ENCODE data around the gene KMT2B. TPM values are rescaled to one million over a fixed set of nuclear protein-coding genes. Genes with fewer than 3 reads are reported as not detected.

The KMT2B gene
- total RNA-seq, 1 donor from 2014 or later, result 25.5 TPM

- intact Hi-C loops (cut with DNase I), result loop anchor here (1.0 to 2.0 kb wide), 2 partner anchors 22 to 243 kb away; partner anchors contain the start of gene LRFN3
- no peaks in the 10 kb centered on the region for H3K36me3 ChIP-seq
- no peaks in the 10 kb centered on the region for H3K27me3 ChIP-seq
- no peaks in the 10 kb centered on the region for H3K4me1 ChIP-seq
- no peak overlapping the region for H3K27ac ChIP-seq
- H3K9me3 ChIP-seq, result no peaks in the 10 kb centered on the region
- DNase-seq (ENCODE audit: low spot score in 2 of 2), result peak; percentile 24 to 92
- TF ChIP-seq, protein P1, sequence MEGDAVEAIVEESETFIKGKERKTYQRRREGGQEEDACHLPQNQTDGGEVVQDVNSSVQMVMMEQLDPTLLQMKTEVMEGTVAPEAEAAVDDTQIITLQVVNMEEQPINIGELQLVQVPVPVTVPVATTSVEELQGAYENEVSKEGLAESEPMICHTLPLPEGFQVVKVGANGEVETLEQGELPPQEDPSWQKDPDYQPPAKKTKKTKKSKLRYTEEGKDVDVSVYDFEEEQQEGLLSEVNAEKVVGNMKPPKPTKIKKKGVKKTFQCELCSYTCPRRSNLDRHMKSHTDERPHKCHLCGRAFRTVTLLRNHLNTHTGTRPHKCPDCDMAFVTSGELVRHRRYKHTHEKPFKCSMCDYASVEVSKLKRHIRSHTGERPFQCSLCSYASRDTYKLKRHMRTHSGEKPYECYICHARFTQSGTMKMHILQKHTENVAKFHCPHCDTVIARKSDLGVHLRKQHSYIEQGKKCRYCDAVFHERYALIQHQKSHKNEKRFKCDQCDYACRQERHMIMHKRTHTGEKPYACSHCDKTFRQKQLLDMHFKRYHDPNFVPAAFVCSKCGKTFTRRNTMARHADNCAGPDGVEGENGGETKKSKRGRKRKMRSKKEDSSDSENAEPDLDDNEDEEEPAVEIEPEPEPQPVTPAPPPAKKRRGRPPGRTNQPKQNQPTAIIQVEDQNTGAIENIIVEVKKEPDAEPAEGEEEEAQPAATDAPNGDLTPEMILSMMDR (IDR thresholded peaks at IDR 0.05), result peak; percentile 95 to 97 (median 96)
- no peak overlapping the region for H3K4me3 ChIP-seq
These were observed 23.8 kb upstream of the KMT2B start for GRCh38 chr19:35693835-35694599.

GRCh38 chr19:35695895-35696422 is 21.8 kb upstream of the KMT2B start:
- Histone ChIP-seq H3K27ac (no peak overlapping the region), H3K4me1 (no peaks in the 10 kb centered on the region), H3K4me3 (no peak overlapping the region), H3K27me3 (no peaks in the 10 kb centered on the region), H3K9me3 (no peaks in the 10 kb centered on the region), H3K36me3 (no peaks in the 10 kb centered on the region)
- TF ChIP-seq, protein P1 (IDR thresholded peaks at IDR 0.05), result no peak
- intact Hi-C loops (cut with DNase I), result no loop called here
- no peak for DNase-seq (ENCODE audit: low spot score in 2 of 2)

DNA sequence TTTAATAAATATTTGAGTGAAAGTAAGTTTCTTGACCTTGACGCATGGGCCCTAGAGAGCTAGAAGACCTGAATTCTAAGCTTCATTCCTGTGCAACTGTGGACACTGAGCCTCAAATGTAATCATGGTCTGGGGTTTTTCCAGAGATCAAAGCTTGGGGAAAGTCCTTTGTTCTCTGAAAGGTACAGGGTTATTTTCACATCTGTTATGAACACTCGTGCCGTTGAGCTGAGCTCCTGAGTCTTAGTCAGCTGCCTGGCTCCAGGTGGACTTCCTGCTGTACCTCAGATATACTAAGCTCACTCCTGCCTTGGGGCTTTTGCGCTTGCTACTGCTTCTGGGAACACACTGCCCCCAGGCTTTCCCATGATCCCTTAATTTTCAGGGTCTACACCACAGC is 21.0 kb upstream of the KMT2B start:
- TF ChIP-seq, protein P1 (IDR thresholded peaks at IDR 0.05), result no peak
- H3K27ac ChIP-seq, result no peak overlapping the region
- H3K4me1 ChIP-seq, result peaks cover 0 to under 1% of the 10 kb centered on the region in 2 donors
- intact Hi-C loops (cut with DNase I), result no loop called here
- DNase-seq (ENCODE audit: low spot score in 2 of 2), result no peak
- no peaks in the 10 kb centered on the region for H3K9me3 ChIP-seq
- no peaks in the 10 kb centered on the region for H3K36me3 ChIP-seq
- no peak overlapping the region for H3K4me3 ChIP-seq
- no peaks in the 10 kb centered on the region for H3K27me3 ChIP-seq

GRCh38 chr19:35702223-35703012 is 15.4 kb upstream of the KMT2B start:
- no peaks in the 10 kb centered on the region for H3K9me3 ChIP-seq
- no peaks in the 10 kb centered on the region for H3K27me3 ChIP-seq
- intact Hi-C loops (cut with DNase I), result loop anchor here (1.0 to 5.0 kb wide), 5 partner anchors 15 to 75 kb away; partner anchors contain the start of genes ARHGAP33 and PROSER3
- no peak overlapping the region for H3K27ac ChIP-seq
- TF ChIP-seq, protein P1 (IDR thresholded peaks at IDR 0.05), result no peak
- H3K4me1 ChIP-seq, result peaks cover 2 to 3% of the 10 kb centered on the region in 2 donors
- DNase-seq (ENCODE audit: low spot score in 2 of 2), result peak; percentile 94 to 98
- no peaks in the 10 kb centered on the region for H3K36me3 ChIP-seq
- peak overlapping the region; percentile 64 to 65 for H3K4me3 ChIP-seq

- intact Hi-C loops (cut with DNase I), result loop anchor here (2.0 to 5.0 kb wide), 2 partner anchors 59 to 74 kb away; partner anchors contain the start of gene ARHGAP33
- no peak for DNase-seq (ENCODE audit: low spot score in 2 of 2)
- H3K27ac ChIP-seq, result no peak overlapping the region
- no peaks in the 10 kb centered on the region for H3K9me3 ChIP-seq
- H3K4me1 ChIP-seq, result peaks cover 2 to 3% of the 10 kb centered on the region in 2 donors
- H3K27me3 ChIP-seq, result no peaks in the 10 kb centered on the region
- TF ChIP-seq, protein P1 (IDR thresholded peaks at IDR 0.05), result no peak
- peak overlapping the region in 1 of 2 donors; percentile 65 for H3K4me3 ChIP-seq
- no peaks in the 10 kb centered on the region for H3K36me3 ChIP-seq
These were observed 14.5 kb upstream of the KMT2B start for GRCh38 chr19:35703343-35703742.

All from ascending aorta (tissue), 2 donors.